Endodermal cell (in vitro differentiated cells): ENCODE results near the gene TIMM44. TPM values are rescaled to one million over a fixed set of nuclear protein-coding genes. Genes with fewer than 3 reads are reported as not detected.

ENCODE experiments used
- DNase-seq: peaks from one replicate; pipeline ENCODE4 v3.0.0-alpha.2; 2017
- H3K27ac ChIP-seq: 2 replicates; pipeline ENCODE4 v1.5.1; 2013; ENCODE audit warnings: mild to moderate bottlenecking, low read depth, low read length, moderate library complexity
- H3K27me3 ChIP-seq: 2 replicates; pipeline ENCODE4 v1.6.1; 2013; ENCODE audit warnings: mild to moderate bottlenecking, low read length, moderate library complexity; ENCODE audit not compliant: insufficient read depth, control insufficient read depth, poor library complexity, severe bottlenecking
- H3K36me3 ChIP-seq: 2 replicates; pipeline ENCODE4 v1.7.0; 2013; ENCODE audit warnings: mild to moderate bottlenecking, low read length, moderate library complexity; ENCODE audit not compliant: control insufficient read depth, insufficient read depth
- H3K4me1 ChIP-seq: one replicate; pipeline ENCODE4 v1.7.0; 2013; ENCODE audit warnings: low read length; ENCODE audit not compliant: control insufficient read depth, insufficient read depth
- H3K4me3 ChIP-seq: 2 replicates; pipeline ENCODE4 v1.5.1; 2013; ENCODE audit warnings: mild to moderate bottlenecking, low read length, moderate library complexity
- H3K9ac ChIP-seq: 2 replicates; pipeline ENCODE4 v1.6.1; 2013; ENCODE audit warnings: mild to moderate bottlenecking, low read length, moderate library complexity; ENCODE audit not compliant: poor library complexity, severe bottlenecking; ENCODE audit errors: extremely low read depth
- H3K9me3 ChIP-seq: 2 replicates; pipeline ENCODE4 v1.6.1; 2013; ENCODE audit warnings: mild to moderate bottlenecking, low read length, moderate library complexity; ENCODE audit not compliant: control insufficient read depth
- H3K27ac Mint-ChIP-seq: 2 replicates; pipeline ENCODE4 v1.8.0; 2020; ENCODE audit warnings: mixed read lengths
- H3K27me3 Mint-ChIP-seq: 2 replicates; pipeline ENCODE4 v1.8.0; 2021; ENCODE audit warnings: mild to moderate bottlenecking, mixed read lengths; ENCODE audit not compliant: insufficient read depth
- H3K36me3 Mint-ChIP-seq: 2 replicates; pipeline ENCODE4 v1.8.0; 2020; ENCODE audit warnings: low read depth, mixed read lengths
- H3K4me1 Mint-ChIP-seq: 2 replicates; pipeline ENCODE4 v1.8.0; 2020; ENCODE audit warnings: mixed read lengths
- H3K4me3 Mint-ChIP-seq: 2 replicates; pipeline ENCODE4 v1.8.0; 2020; ENCODE audit warnings: mild to moderate bottlenecking, moderate library complexity, mixed read lengths
- H3K9me3 Mint-ChIP-seq: 2 replicates; pipeline ENCODE4 v1.8.0; 2020; ENCODE audit warnings: mild to moderate bottlenecking, mixed read lengths
- WGBS, 2 experiments: methylation state at CpG; one replicate each; pipeline versions ENCODE4 v1.1.5 to v1.1.7; 2013; ENCODE audit warnings: missing lambda C conversion rate in 2 of 2, mixed read lengths in 1 of 2; ENCODE audit not compliant: insufficient coverage in 1 of 2, insufficient read length in 1 of 2; 5-methylcytosine and 5-hydroxymethylcytosine counted together
- total RNA-seq, 2 donors: library from RNA; stranded (reverse); fragmentation: NEBNext Ultra II Directional in 1 of 2; extraction: Animal tissue kit (Norgen Biotek cat#: 25700) in 1 of 2; gene quantifications; 2 replicates in 1 of 2; 3 replicates in 1 of 2; pipeline ENCODE4 v1.2.1, GENCODE V29; 2021
- TF ChIP-seq, protein P1 (sequence below): fragments of 200-600 bp; sonication (generic); conservative IDR thresholded peaks from 2 replicates; pipeline ENCODE4 v1.5.0; 2021; ENCODE audit warnings: antibody characterized with exemption, mild to moderate bottlenecking

TIMM44 gene
- total RNA-seq, 2 donors from 2014 or later, result 78.1 to 80.0 TPM

DNA sequence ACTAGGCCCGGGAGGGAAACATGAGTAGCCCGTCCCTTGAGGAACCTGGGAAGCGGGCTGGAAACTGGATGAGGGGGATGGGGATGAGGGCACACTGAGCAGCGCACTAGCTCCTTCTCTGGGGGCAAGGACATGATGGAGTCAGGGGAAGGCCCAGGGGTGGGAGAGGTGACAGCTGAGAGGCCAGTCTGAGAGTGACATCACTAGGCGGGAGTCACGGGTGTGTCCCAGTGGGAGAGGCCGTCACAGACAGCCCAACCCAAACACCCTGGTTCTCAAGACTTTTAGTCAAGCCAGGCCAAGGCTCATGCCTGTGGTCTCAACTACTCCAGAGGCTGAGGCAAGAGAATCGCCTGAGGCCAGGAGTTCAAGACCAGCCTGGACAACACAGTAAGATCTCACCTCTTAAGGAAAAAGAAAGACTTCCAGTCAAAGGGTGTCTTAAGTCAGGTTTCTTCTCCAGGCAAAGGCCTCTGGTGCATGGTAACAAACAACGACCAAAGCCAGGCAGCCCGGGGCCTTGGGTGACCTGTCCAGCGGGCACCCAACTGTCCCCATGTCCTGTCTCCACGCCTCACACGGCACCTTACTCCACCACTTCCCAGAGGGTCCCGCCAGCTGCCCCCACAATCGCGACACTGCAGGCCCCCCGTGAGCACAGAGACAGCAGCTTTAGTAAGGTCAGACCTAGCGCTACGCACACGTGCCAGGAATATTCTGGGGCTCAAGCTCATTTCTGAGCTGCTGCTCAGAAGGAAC is 25.5 kb upstream of the TIMM44 start:
- H3K4me3 Mint-ChIP-seq, result no peak overlapping the region
- no peak overlapping the region for H3K4me3 ChIP-seq

DNA sequence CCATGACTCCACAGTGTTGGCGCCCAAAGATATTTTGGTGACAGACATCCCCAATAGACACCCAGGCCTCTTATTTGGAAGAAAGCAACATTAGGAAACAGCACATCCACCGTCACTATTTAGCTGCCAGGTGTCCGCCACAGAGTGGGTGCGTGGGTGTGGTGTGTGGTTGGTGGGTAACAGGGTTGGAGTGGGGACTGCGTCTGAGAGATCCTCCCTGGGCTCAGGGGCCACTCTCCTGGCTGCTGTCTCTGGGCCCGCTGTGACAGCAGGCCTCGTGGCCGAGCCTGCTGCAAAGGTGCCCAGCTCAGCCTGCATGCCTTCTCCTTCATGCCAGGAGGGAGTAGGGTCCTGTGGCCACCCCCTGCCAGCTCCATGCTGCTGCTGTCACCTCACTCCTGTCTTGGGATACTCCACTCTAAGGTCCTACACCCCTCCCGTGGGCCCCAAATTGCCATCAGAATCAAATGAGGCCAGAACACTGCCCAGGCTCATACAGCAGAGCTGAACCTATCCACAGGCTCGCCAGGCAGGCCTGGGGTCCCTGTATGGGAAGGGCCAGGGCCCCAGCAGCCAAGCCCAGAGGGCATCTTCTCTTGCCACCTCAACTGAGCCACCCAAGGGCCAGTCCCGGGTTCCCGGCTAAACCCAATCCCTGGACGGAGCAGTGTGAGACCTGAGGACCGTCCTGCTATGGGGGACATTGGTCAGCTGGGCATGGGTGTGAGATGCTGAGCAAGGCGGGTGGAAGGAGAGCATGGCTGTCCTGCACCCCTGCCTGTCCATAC is 24.7 kb upstream of the TIMM44 start:
- H3K9me3 ChIP-seq, result no peaks in the 10 kb centered on the region
- peaks cover 78% of the 10 kb centered on the region for H3K36me3 ChIP-seq
- no peaks in the 10 kb centered on the region for H3K4me1 ChIP-seq
- no peak overlapping the region for H3K9ac ChIP-seq
- peaks cover 61% of the 10 kb centered on the region for H3K36me3 Mint-ChIP-seq
- no peak overlapping the region for H3K4me3 ChIP-seq
- DNase-seq, result no peak
- TF ChIP-seq, protein P1, sequence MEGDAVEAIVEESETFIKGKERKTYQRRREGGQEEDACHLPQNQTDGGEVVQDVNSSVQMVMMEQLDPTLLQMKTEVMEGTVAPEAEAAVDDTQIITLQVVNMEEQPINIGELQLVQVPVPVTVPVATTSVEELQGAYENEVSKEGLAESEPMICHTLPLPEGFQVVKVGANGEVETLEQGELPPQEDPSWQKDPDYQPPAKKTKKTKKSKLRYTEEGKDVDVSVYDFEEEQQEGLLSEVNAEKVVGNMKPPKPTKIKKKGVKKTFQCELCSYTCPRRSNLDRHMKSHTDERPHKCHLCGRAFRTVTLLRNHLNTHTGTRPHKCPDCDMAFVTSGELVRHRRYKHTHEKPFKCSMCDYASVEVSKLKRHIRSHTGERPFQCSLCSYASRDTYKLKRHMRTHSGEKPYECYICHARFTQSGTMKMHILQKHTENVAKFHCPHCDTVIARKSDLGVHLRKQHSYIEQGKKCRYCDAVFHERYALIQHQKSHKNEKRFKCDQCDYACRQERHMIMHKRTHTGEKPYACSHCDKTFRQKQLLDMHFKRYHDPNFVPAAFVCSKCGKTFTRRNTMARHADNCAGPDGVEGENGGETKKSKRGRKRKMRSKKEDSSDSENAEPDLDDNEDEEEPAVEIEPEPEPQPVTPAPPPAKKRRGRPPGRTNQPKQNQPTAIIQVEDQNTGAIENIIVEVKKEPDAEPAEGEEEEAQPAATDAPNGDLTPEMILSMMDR, result no peak
- peak overlapping the region; percentile 74 for H3K27ac Mint-ChIP-seq
- 95 to 97% methylated on average over 8 to 15 of the region's 15 CpGs for WGBS, 2 experiments
- H3K4me3 Mint-ChIP-seq, result no peak overlapping the region
- no peaks in the 10 kb centered on the region for H3K27me3 ChIP-seq
- H3K9me3 Mint-ChIP-seq, result no peaks in the 10 kb centered on the region
- H3K27ac ChIP-seq, result no peak overlapping the region
- H3K4me1 Mint-ChIP-seq, result no peaks in the 10 kb centered on the region
- H3K27me3 Mint-ChIP-seq, result no peaks in the 10 kb centered on the region

More for the DNA sequence above, 25.5 kb upstream of the TIMM44 start:
- 95 to 96% methylated on average over 12 to 20 of the region's 20 CpGs for WGBS, 2 experiments
- peak overlapping the region; percentile 17 for H3K27ac ChIP-seq
- Mint-ChIP-seq H3K36me3 (peaks cover 63% of the 10 kb centered on the region), H3K9me3 (no peaks in the 10 kb centered on the region), H3K27ac (peak overlapping the region; percentile 74), H3K4me1 (no peaks in the 10 kb centered on the region), H3K27me3 (no peaks in the 10 kb centered on the region)
- H3K36me3 ChIP-seq, result peaks cover 78% of the 10 kb centered on the region
- no peak overlapping the region for H3K9ac ChIP-seq
- no peaks in the 10 kb centered on the region for H3K27me3 ChIP-seq
- no peak for DNase-seq
- TF ChIP-seq, protein P1, result no peak
- no peaks in the 10 kb centered on the region for H3K9me3 ChIP-seq
- H3K4me1 ChIP-seq, result no peaks in the 10 kb centered on the region

DNA sequence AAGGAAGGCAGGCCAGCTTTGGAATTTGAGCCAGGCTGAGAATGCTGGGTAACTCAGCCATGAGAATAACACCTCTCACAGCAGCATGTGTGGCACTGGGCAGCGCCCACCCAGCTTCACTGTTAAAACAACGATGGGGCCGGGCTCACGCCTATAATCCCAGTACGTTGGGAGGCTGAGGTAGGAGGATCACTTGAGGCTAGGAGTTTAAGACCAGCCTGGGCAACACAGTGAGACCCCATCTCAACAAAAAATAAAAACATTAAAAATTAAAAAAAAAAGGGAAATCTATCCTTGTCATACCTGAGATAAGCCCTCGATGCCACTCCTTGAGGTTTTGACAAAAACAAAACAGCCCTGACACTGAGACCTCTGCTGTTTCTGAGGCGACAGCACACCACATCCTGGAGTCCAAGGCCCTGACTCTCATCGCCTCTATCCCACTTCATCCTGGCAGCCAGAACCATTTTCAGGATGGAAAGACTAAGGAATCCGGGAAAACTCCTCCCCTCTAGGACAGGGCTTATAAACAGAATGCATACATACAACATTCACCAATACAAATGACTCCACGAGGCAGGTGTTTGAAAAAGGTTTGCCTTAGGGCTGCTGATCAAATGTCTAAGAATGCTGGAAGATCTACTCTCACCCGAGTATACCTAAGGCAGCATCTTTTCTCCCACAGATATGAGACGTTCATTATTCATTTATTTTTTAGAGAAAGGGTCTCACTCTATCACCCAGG is 22.6 kb upstream of the TIMM44 start:
- H3K4me1 Mint-ChIP-seq, result peaks cover 5% of the 10 kb centered on the region
- H3K4me1 ChIP-seq, result peaks cover 7% of the 10 kb centered on the region
- H3K27me3 ChIP-seq, result no peaks in the 10 kb centered on the region
- no peak for DNase-seq
- no peak overlapping the region for H3K4me3 ChIP-seq
- H3K27ac ChIP-seq, result no peak overlapping the region
- no peaks in the 10 kb centered on the region for H3K9me3 Mint-ChIP-seq
- H3K4me3 Mint-ChIP-seq, result no peak overlapping the region
- WGBS, 2 experiments, result 96 to 98% methylated on average over 7 to 12 of the region's 12 CpGs
- H3K9ac ChIP-seq, result no peak overlapping the region
- H3K27me3 Mint-ChIP-seq, result no peaks in the 10 kb centered on the region
- no peaks in the 10 kb centered on the region for H3K9me3 ChIP-seq
- H3K36me3 Mint-ChIP-seq, result peaks cover 70% of the 10 kb centered on the region
- no peak overlapping the region for H3K27ac Mint-ChIP-seq
- H3K36me3 ChIP-seq, result peaks cover 85% of the 10 kb centered on the region
- TF ChIP-seq, protein P1, result no peak
